KOPT-K1 (cell line): ENCODE measurements around the gene DOCK4.

ENCODE experiments used
- H3K27ac ChIP-seq: fragments of 200-600 bp; sonication (generic); 2 replicates; pipeline ENCODE4 v1.5.1; 2016; ENCODE audit warnings: antibody characterized with exemption, mild to moderate bottlenecking, low read depth, low read length; ENCODE audit not compliant: poor library complexity, severe bottlenecking
- H3K36me3 ChIP-seq: fragments of 200-600 bp; sonication (generic); 2 replicates; pipeline ENCODE4 v1.5.1; 2017; ENCODE audit warnings: antibody characterized with exemption, mild to moderate bottlenecking, low read length, moderate library complexity; ENCODE audit not compliant: insufficient read depth
- H3K9me3 ChIP-seq: fragments of 200-600 bp; sonication (generic); 2 replicates; pipeline ENCODE4 v1.5.1; 2017; ENCODE audit warnings: antibody characterized with exemption, low read length, mild to moderate bottlenecking; ENCODE audit not compliant: insufficient read depth, poor library complexity, severe bottlenecking

DOCK4 gene

DNA sequence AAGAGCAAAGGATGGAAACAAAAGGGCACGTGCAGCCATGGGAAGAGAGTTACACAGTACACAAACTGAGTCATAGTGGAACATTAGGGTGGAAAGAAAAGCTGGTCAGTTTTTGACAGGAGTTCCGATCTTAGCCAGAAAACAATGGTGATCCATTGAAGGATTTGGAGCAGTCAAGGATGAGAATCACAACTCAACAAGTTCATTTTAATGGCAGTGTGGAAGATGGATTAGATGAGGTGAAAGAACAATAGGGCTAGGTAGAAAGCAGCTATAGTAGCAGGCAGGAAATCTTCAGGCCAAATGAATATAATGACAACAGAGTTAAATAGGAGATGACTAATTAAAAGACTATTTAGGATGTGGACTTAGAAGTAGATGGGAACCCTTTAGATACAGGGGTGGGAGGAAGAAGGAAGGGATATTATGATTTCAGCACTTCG lies 136.3 kb downstream of the DOCK4 start:
- Histone ChIP-seq H3K36me3 (no peaks in the 10 kb centered on the region), H3K27ac (no peak overlapping the region), H3K9me3 (no peaks in the 10 kb centered on the region)

DNA sequence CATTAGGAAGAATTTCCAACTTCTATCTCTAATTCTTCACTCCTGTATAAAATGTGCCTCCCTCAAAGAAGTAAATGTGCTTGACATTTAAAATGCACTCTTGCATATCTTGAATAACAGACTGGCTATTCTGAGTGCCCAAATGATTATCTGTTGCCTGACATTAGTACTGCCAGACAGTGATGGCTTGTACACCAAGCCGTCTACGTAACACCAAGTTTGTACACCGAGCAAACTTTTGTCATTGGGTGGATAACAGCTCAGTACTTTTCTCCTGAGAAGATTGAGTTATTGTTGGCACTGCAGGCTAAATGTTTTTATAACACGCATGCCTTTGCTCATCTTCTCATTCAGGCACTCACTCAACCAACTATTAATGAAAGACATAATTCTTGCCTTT lies 137.2 kb downstream of the DOCK4 start:
- no peaks in the 10 kb centered on the region for H3K9me3 ChIP-seq
- no peak overlapping the region for H3K27ac ChIP-seq
- no peaks in the 10 kb centered on the region for H3K36me3 ChIP-seq

- Histone ChIP-seq H3K36me3 (no peaks in the 10 kb centered on the region), H3K9me3 (no peaks in the 10 kb centered on the region), H3K27ac (no peak overlapping the region)
These were observed 138.3 kb downstream of the DOCK4 start for GRCh38 chr7:112067632-112068540.

DNA sequence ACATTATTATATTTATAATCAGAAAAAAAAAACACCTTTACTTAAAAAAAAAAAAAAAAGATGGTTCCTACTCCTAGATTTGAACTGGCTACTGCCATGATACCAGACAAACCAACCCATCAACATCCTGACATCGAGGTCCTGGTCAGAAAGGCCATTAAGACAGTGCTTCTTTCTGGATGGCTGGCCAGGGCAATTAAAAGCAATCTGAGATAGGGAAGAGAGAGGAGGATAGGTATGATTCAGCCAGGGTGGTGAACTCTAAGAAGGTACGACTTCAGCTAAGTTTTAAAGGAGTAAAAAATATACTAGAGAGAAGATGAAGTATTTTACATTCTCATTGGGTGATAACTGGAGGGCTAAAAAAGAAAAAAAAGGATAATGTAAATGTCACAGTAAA lies 139.0 kb downstream of the DOCK4 start:
- Histone ChIP-seq H3K27ac (no peak overlapping the region), H3K36me3 (no peaks in the 10 kb centered on the region), H3K9me3 (no peaks in the 10 kb centered on the region)

- Histone ChIP-seq H3K9me3 (no peaks in the 10 kb centered on the region), H3K36me3 (no peaks in the 10 kb centered on the region), H3K27ac (no peak overlapping the region)
These were observed 140.4 kb downstream of the DOCK4 start for GRCh38 chr7:112065758-112066157.

DNA sequence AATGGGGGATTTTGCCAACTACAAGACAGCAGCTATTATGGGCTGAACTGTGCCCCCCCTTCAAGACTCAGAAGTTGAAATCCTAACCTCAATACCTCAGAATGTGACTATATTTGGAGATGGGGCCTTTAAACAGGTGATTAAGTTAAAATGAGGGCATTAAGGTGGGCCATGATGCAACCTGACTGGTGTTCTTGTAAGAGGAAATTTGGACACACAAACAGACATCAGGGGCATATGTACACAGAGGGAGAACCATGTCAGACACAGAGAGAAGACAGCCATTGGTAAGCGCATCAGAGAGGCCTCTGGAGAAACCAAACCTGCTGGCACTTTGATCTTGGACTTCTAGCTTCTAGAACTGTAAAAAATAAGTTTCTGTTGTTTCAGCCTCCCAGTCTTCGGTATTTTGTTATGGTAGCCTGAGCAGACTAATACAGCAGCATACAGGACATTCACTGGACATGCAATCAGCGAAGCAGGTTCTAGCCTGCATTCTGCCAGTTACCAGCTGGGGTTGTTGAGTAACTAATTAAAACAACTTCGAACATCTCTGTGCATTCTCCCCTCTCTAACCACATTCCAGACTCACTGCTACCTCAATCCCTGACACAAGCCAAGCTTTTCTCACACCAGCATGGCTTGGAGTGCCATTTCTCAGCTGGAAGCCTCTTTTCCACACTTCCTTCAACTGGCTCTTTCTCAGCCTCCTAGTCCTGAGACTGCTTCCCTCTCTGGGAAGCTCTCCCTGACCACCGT lies 141.4 kb downstream of the DOCK4 start:
- no peaks in the 10 kb centered on the region for H3K36me3 ChIP-seq
- no peaks in the 10 kb centered on the region for H3K9me3 ChIP-seq
- no peak overlapping the region for H3K27ac ChIP-seq

GRCh38 chr7:112063974-112064373 lies 142.2 kb downstream of the DOCK4 start:
- Histone ChIP-seq H3K36me3 (no peaks in the 10 kb centered on the region), H3K9me3 (no peaks in the 10 kb centered on the region), H3K27ac (no peak overlapping the region)

- H3K9me3 ChIP-seq, result no peaks in the 10 kb centered on the region
- H3K36me3 ChIP-seq, result no peaks in the 10 kb centered on the region
- H3K27ac ChIP-seq, result no peak overlapping the region
These were observed 145.1 kb downstream of the DOCK4 start for GRCh38 chr7:112061051-112061450.

DNA sequence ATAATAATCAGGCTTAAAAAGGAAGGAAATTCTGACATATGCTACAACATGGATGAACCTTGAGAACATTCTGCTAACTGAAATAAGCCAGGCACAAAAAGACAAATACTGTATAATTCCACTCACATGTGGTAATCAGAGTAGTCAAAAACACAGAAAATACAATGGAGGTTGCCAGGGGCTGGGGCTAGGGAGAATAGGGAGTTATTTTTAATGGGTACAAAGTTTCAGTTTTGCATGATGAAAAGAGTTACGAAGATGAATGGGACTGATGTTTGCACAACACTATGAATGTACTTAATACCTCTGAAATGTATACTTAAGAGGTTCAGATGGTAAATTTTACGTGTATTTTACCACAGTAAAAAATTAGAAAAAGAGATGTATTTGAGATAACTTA lies 145.6 kb downstream of the DOCK4 start:
- H3K27ac ChIP-seq, result no peak overlapping the region
- H3K9me3 ChIP-seq, result no peaks in the 10 kb centered on the region
- no peaks in the 10 kb centered on the region for H3K36me3 ChIP-seq

GRCh38 chr7:112059675-112060074 lies 146.5 kb downstream of the DOCK4 start:
- Histone ChIP-seq H3K27ac (no peak overlapping the region), H3K36me3 (no peaks in the 10 kb centered on the region), H3K9me3 (no peaks in the 10 kb centered on the region)

DNA sequence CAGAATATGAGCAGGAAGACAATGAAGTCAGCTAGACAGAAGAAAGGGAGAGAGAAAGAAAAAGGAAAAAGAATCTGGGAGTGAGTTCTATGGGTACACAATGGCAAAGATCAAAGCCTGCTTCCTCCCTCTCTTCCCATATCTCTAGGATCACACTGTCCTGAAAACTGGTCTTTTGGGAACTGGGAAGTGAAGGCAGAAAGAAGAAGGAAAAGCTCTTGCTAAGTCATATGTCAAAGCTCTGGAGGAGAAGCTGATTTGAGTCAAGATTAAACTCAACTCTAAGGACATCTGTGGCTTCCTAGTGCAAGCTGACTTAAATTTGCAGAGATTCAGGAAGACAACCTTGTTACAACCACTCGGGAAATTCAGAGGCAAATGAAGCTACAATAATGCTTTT lies 147.5 kb downstream of the DOCK4 start:
- no peak overlapping the region for H3K27ac ChIP-seq
- H3K36me3 ChIP-seq, result no peaks in the 10 kb centered on the region
- H3K9me3 ChIP-seq, result no peaks in the 10 kb centered on the region

- Histone ChIP-seq H3K36me3 (no peaks in the 10 kb centered on the region), H3K27ac (no peak overlapping the region), H3K9me3 (no peaks in the 10 kb centered on the region)
These were observed 149.8 kb downstream of the DOCK4 start for GRCh38 chr7:112056409-112056808.

GRCh38 chr7:112053737-112054069 lies 152.5 kb downstream of the DOCK4 start:
- H3K27ac ChIP-seq, result no peak overlapping the region
- H3K9me3 ChIP-seq, result no peaks in the 10 kb centered on the region
- H3K36me3 ChIP-seq, result no peaks in the 10 kb centered on the region

DNA sequence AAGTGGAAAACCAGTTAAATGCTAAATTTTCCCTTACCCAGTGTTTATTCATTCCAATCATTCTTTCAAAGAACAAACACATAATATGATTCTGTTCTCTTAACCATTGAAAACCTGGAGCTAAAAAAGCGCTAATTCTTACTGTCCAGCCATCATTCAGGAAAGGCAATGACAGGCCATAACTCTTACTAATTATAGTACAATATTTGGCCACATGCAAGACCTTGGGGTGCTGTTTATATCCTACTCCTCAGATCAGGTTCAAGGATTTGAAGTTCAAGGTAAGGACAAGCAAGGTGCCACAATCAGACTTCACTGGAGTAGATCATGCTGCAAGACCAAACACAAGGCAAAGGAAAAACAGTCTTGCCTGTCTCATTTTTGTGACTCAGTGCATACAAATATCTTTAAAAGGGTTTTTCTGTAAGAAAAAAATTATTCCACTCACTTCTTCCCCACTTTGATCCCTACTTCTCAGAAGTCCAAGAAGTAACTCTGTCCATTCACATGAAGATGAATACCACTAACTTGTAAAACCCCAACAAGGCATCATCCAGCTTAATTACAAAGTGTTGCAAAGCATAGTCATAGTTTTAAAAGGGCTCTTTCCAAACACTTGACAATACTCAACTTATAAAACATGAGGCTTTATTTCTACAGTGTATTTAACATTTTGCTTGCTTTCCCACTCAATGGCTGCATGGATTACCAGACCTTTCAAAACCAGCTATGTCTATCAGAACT lies 153.0 kb downstream of the DOCK4 start:
- H3K9me3 ChIP-seq, result no peaks in the 10 kb centered on the region
- H3K27ac ChIP-seq, result no peak overlapping the region
- no peaks in the 10 kb centered on the region for H3K36me3 ChIP-seq

DNA sequence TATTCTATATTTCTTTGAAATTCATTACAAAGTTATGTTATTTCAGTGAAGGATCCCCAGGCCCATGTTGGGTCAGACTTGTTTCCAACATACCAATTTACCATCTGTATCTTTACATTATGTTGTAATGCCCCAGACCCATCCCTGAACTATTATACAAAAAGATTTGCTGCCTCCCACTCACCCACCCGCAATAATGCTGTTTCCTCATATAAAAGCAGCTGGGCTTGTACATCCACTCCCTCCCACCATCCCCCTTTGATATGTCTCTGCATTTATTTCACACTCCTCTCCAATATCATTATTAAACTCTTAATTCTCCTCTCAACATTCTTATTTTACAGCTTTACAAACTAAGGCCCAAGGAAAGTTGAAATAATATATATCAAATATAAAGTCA lies 153.7 kb downstream of the DOCK4 start:
- no peaks in the 10 kb centered on the region for H3K36me3 ChIP-seq
- peaks cover 4% of the 10 kb centered on the region for H3K9me3 ChIP-seq
- no peak overlapping the region for H3K27ac ChIP-seq
